HG02840 (cell line): ENCODE results near the gene FBXL16.
"Not testable (repeated sequence)": the region's sequence is repeated elsewhere in the genome, so short reads cannot be mapped to it uniquely, and the experiment has no call there.

ENCODE experiments used
- ATAC-seq: cut with Tn5 transposase; IDR thresholded peaks from one replicate; pipeline ENCODE4 v1.9.1; 2021; ENCODE audit warnings: mild to moderate bottlenecking, moderate library complexity, moderate number of reproducible peaks; ENCODE audit not compliant: unreplicated experiment, low FRiP score

FBXL16 gene

GRCh38 chr16:724188-725040, 18.8 kb upstream of the FBXL16 start:
- no peak for ATAC-seq

- ATAC-seq: no peak
Observed at GRCh38 chr16:723695-724094, 18.1 kb upstream of the FBXL16 start.

- no peak for ATAC-seq
Observed at GRCh38 chr16:722835-723633, 17.4 kb upstream of the FBXL16 start.

GRCh38 chr16:721765-722540, 16.4 kb upstream of the FBXL16 start:
- ATAC-seq: no peak

GRCh38 chr16:720990-721764, 15.6 kb upstream of the FBXL16 start, which contains the start of gene ANTKMT:
Gene ANTKMT, plus strand, starts transcription at chr16:721146. Its CDS starts 129 bp downstream, at chr16:721275.
- peak; percentile 62 for ATAC-seq

- ATAC-seq: peak; percentile 7
Observed at GRCh38 chr16:720447-720989, 14.9 kb upstream of the FBXL16 start.

GRCh38 chr16:719815-720446, 14.3 kb upstream of the FBXL16 start:
- ATAC-seq: no peak

- no peak for ATAC-seq
Observed at GRCh38 chr16:718922-719321, 13.3 kb upstream of the FBXL16 start.

- no peak for ATAC-seq
Observed at GRCh38 chr16:718389-718788, 12.8 kb upstream of the FBXL16 start.

GRCh38 chr16:717450-718245, 12.0 kb upstream of the FBXL16 start:
- no peak for ATAC-seq

- ATAC-seq: no peak
Observed at GRCh38 chr16:716768-717325, 11.2 kb upstream of the FBXL16 start.

- ATAC-seq: no peak
Observed at GRCh38 chr16:716200-716568, 10.6 kb upstream of the FBXL16 start.

- no peak for ATAC-seq
Observed at GRCh38 chr16:715477-716199, 10.0 kb upstream of the FBXL16 start.

GRCh38 chr16:714558-715476, 9.2 kb upstream of the FBXL16 start, which contains the start of gene METRN:
Gene METRN, plus strand, starts transcription at chr16:715118. Its CDS starts 172 bp downstream, at chr16:715290.
- peak; percentile 54 for ATAC-seq

- ATAC-seq: no peak
Observed at GRCh38 chr16:714079-714478, 8.5 kb upstream of the FBXL16 start.

GRCh38 chr16:712740-713250, 7.2 kb upstream of the FBXL16 start:
- not testable (repeated sequence) for ATAC-seq
